ENCODE results near the gene SLC30A10.
"Not testable (repeated sequence)": the region's sequence is repeated elsewhere in the genome, so short reads cannot be mapped to it uniquely, and the experiment has no call there.

SLC30A10 gene

GRCh38 chr1:219927956-219928790 lies at the start of gene SLC30A10:
TSS of gene SLC30A10 (minus strand) at chr1:219928557. CDS start at chr1:219928440, 117 bp downstream.
- no peak for DNase-seq (ENCODE audit: low read depth)

GRCh38 chr1:219973213-219973612 lies 44.9 kb upstream of the SLC30A10 start:
- no peak for DNase-seq (ENCODE audit: low read depth)

- no peak for DNase-seq (ENCODE audit: low read depth)
Measured at GRCh38 chr1:219967361-219967760, 39.0 kb upstream of the SLC30A10 start.

- no peak for DNase-seq (ENCODE audit: low read depth)
Measured at GRCh38 chr1:219966071-219966349, 37.7 kb upstream of the SLC30A10 start.

- no peak for DNase-seq (ENCODE audit: low read depth)
Measured at GRCh38 chr1:219965285-219966070, 37.1 kb upstream of the SLC30A10 start.

- no peak for DNase-seq (ENCODE audit: low read depth)
Measured at GRCh38 chr1:219963432-219963831, 35.1 kb upstream of the SLC30A10 start.

- DNase-seq (ENCODE audit: low read depth) = no peak
Measured at GRCh38 chr1:219961684-219962083, 33.3 kb upstream of the SLC30A10 start.

GRCh38 chr1:219959540-219960203 lies 31.3 kb upstream of the SLC30A10 start:
- DNase-seq (ENCODE audit: low read depth) = no peak

- DNase-seq (ENCODE audit: low read depth) = no peak
Measured at GRCh38 chr1:219958875-219959417, 30.6 kb upstream of the SLC30A10 start.

GRCh38 chr1:219954736-219955421 lies 26.5 kb upstream of the SLC30A10 start:
- DNase-seq (ENCODE audit: low read depth) = no peak

- no peak for DNase-seq (ENCODE audit: low read depth)
Measured at GRCh38 chr1:219954052-219954451, 25.7 kb upstream of the SLC30A10 start.

- DNase-seq (ENCODE audit: low read depth) = no peak
Measured at GRCh38 chr1:219952361-219952760, 24.0 kb upstream of the SLC30A10 start.

- DNase-seq (ENCODE audit: low read depth) = not testable (repeated sequence)
Measured at GRCh38 chr1:219949227-219949626, 20.9 kb upstream of the SLC30A10 start.

- not testable (repeated sequence) for DNase-seq (ENCODE audit: low read depth)
Measured at GRCh38 chr1:219948766-219949165, 20.4 kb upstream of the SLC30A10 start.

- DNase-seq (ENCODE audit: low read depth) = no peak
Measured at GRCh38 chr1:219945795-219946194, 17.4 kb upstream of the SLC30A10 start.

- no peak for DNase-seq (ENCODE audit: low read depth)
Measured at GRCh38 chr1:219941179-219942118, 13.1 kb upstream of the SLC30A10 start.

GRCh38 chr1:219940707-219941106 lies 12.3 kb upstream of the SLC30A10 start:
- no peak for DNase-seq (ENCODE audit: low read depth)

GRCh38 chr1:219938706-219939105 lies 10.3 kb upstream of the SLC30A10 start:
- no peak for DNase-seq (ENCODE audit: low read depth)

- not testable (repeated sequence) for DNase-seq (ENCODE audit: low read depth)
Measured at GRCh38 chr1:219933763-219934162, 5.4 kb upstream of the SLC30A10 start.

- DNase-seq (ENCODE audit: low read depth) = no peak
Measured at GRCh38 chr1:219931033-219931432, 2.7 kb upstream of the SLC30A10 start.

GRCh38 chr1:219928791-219929118 lies 398 bp upstream of the SLC30A10 start:
- DNase-seq (ENCODE audit: low read depth) = no peak

Data from CMK (cell line).